Measurements from ENCODE around the gene TMEM97. TPM values are rescaled to one million over a fixed set of nuclear protein-coding genes. Genes with fewer than 3 reads are reported as not detected.

The TMEM97 gene
- total and polyA plus RNA-seq, 8 donors: 27.0 to 69.3 (median 45.0) TPM

GRCh38 chr17:28320215-28321061 is 1.4 kb downstream of the TMEM97 start:
- Histone ChIP-seq H3K4me1 (peaks cover 4 to 34% of the 10 kb centered on the region in 2 donors), H3K36me3 (no peaks in the 10 kb centered on the region), H3K27me3 (no peaks in the 10 kb centered on the region), H3K27ac (no peak overlapping the region), H3K9me3 (no peaks in the 10 kb centered on the region), H3K4me3 (peak overlapping the region in 1 of 2 donors; percentile 67)
- intact Hi-C loops (cut with DNase I): no loop called here
- DNase-seq: no peak
- no peak for ATAC-seq
- TF ChIP-seq CTCF (IDR thresholded peaks at IDR 0.05): no peak

DNA sequence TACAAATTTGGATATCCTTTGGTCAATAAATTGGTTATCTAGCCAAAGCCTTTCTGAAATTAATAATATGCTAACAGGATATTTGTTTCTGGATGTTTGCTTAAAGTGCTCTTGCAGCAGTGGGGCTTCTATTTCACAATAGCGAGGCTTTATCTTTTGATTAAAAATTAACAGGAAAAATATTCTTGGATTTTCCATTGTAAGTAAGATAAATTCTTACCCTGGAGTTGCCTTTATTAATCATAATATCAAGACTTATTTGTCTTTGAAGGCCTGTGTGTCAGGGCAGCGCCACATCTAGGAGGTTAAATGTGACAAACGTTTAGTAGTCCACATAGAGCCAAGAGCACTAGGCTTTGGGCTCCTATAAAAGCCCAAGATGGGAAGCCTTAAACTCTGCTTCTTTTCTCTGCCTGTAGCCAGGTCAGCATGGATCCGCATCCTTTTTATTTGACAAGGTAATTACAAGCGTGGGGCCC is 5.3 kb downstream of the TMEM97 start:
- intact Hi-C loops (cut with DNase I): no loop called here

GRCh38 chr17:28324781-28325180 is 5.8 kb downstream of the TMEM97 start:
- no peaks in the 10 kb centered on the region for H3K9me3 ChIP-seq
- no peaks in the 10 kb centered on the region for H3K27me3 ChIP-seq
- intact Hi-C loops (cut with DNase I): no loop called here
- H3K36me3 ChIP-seq: peaks cover 0 to 34% of the 10 kb centered on the region in 2 donors
- TF ChIP-seq CTCF (IDR thresholded peaks at IDR 0.05): no peak
- peaks cover 4 to 18% of the 10 kb centered on the region in 2 donors for H3K4me1 ChIP-seq
- no peak overlapping the region for H3K27ac ChIP-seq
- ATAC-seq (no peak), DNase-seq (no peak)
- H3K4me3 ChIP-seq: no peak overlapping the region

More for the DNA sequence above, 5.3 kb downstream of the TMEM97 start:
- H3K4me3 ChIP-seq: no peak overlapping the region
- TF ChIP-seq CTCF (IDR thresholded peaks at IDR 0.05): no peak
- H3K9me3 ChIP-seq: no peaks in the 10 kb centered on the region
- H3K27me3 ChIP-seq: no peaks in the 10 kb centered on the region
- H3K27ac ChIP-seq: no peak overlapping the region
- H3K4me1 ChIP-seq: peaks cover 4 to 22% of the 10 kb centered on the region in 2 donors
- DNase-seq (no peak), ATAC-seq (peak; percentile 18)
- H3K36me3 ChIP-seq: peaks cover 0 to 30% of the 10 kb centered on the region in 2 donors

- intact Hi-C loops (cut with DNase I): no loop called here
Observed at GRCh38 chr17:28325211-28325610, 6.2 kb downstream of the TMEM97 start.

More at GRCh38 chr17:28325211-28325610, 6.2 kb downstream of the TMEM97 start:
- no peak for DNase-seq
- no peaks in the 10 kb centered on the region for H3K27me3 ChIP-seq
- no peak for TF ChIP-seq CTCF (IDR thresholded peaks at IDR 0.05)
- peaks cover 0 to 13% of the 10 kb centered on the region in 2 donors for H3K4me1 ChIP-seq
- H3K9me3 ChIP-seq: no peaks in the 10 kb centered on the region
- H3K4me3 ChIP-seq: no peak overlapping the region
- H3K36me3 ChIP-seq: peaks cover 0 to 39% of the 10 kb centered on the region in 2 donors
- no peak for ATAC-seq
- no peak overlapping the region for H3K27ac ChIP-seq

Data from left lung (tissue), 10 donors.